ENCODE data around the gene LRBA.
"Not testable (repeated sequence)": the region's sequence is repeated elsewhere in the genome, so short reads cannot be mapped to it uniquely, and the experiment has no call there.

LRBA gene

DNA sequence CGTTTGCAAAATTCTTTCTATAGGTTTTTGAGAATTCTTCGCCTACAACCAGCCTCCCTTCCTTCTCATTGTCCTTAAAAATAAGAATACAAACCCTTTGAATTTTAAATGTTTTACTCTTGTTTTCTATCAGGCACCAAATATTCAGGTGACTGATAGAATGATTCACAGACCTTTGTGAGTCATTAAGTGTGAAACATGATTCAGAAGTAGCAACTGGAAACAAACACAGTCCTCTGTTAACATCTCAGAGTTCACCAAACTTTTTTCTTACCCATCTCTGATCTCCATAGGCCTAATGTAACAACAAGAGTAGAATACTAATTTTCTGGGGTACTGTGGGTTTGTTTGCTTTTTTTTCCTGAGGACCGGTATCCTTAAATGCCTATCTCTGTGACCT lies 496.5 kb downstream of the LRBA start:
- FAIRE-seq (no peak), DNase-seq (ENCODE audit: insufficient read length, low spot score) (no peak)
- TF ChIP-seq TAF1 (IDR thresholded peaks at IDR 0.05; ENCODE audit: low read depth, low read length) (no peak), SPI1 (IDR thresholded peaks at IDR 0.05; ENCODE audit: low read depth, low read length) (no peak), PAX5 (IDR thresholded peaks at IDR 0.05; ENCODE audit: insufficient read depth, low read length, severe bottlenecking) (no peak), POLR2AphosphoS5 (IDR thresholded peaks at IDR 0.05; ENCODE audit: low read depth, low read length) (no peak), POLR2A (IDR thresholded peaks at IDR 0.05; ENCODE audit: low read depth, low read length) (no peak), POU2F2 (IDR thresholded peaks at IDR 0.05; ENCODE audit: low read depth, low read length) (no peak)

DNA sequence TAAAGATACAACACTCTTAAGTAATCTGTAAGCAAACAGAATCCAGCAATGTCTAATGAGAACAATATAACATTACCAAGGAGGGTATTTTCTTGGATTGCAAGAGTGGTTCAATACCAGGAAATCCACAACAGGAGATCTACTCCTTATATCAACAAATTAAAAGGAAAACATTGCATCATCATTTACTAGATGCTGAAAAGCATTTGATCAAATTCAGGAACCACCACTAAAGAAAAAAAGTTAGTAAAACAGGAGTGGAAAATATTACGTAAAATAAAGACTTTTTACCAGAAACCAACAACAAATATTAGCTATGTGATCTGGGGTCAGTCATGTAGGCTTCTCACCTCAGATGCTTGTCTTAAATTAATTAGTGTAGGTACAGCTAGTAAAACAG lies 499.9 kb downstream of the LRBA start:
- FAIRE-seq (no peak), DNase-seq (ENCODE audit: insufficient read length, low spot score) (no peak)
- TF ChIP-seq TAF1 (IDR thresholded peaks at IDR 0.05; ENCODE audit: low read depth, low read length) (no peak), PAX5 (IDR thresholded peaks at IDR 0.05; ENCODE audit: insufficient read depth, low read length, severe bottlenecking) (no peak), SPI1 (IDR thresholded peaks at IDR 0.05; ENCODE audit: low read depth, low read length) (no peak), POLR2A (IDR thresholded peaks at IDR 0.05; ENCODE audit: low read depth, low read length) (no peak), POU2F2 (IDR thresholded peaks at IDR 0.05; ENCODE audit: low read depth, low read length) (no peak), POLR2AphosphoS5 (IDR thresholded peaks at IDR 0.05; ENCODE audit: low read depth, low read length) (no peak)

DNA sequence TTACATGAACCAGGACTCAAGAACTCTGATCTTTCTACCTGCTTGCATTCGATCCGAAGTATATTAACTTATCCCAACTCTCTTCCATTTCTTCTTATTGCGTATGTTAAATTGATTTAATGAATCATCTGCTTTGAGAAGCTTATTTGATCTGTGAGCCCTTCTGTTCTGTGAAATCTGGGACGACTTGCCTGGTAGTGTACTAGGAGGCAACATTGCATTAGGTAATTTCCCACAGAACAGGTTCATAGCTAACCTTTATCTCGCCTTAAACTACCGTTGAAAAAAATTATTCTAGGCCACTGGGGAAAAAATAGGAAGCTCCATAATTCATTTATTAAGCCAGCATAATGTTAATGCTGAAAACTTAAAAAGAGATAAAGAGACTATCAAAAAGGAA lies 500.4 kb downstream of the LRBA start:
- DNase-seq (ENCODE audit: insufficient read length, low spot score) (no peak), FAIRE-seq (no peak)
- TF ChIP-seq PAX5 (IDR thresholded peaks at IDR 0.05; ENCODE audit: insufficient read depth, low read length, severe bottlenecking) (no peak), SPI1 (IDR thresholded peaks at IDR 0.05; ENCODE audit: low read depth, low read length) (no peak), POU2F2 (IDR thresholded peaks at IDR 0.05; ENCODE audit: low read depth, low read length) (no peak), POLR2AphosphoS5 (IDR thresholded peaks at IDR 0.05; ENCODE audit: low read depth, low read length) (no peak), POLR2A (IDR thresholded peaks at IDR 0.05; ENCODE audit: low read depth, low read length) (no peak), TAF1 (IDR thresholded peaks at IDR 0.05; ENCODE audit: low read depth, low read length) (no peak)

- no peak for FAIRE-seq
- no peak for DNase-seq (ENCODE audit: insufficient read length, low spot score)
Measured at GRCh38 chr4:150510176-150510865, 504.8 kb downstream of the LRBA start.

GRCh38 chr4:150507656-150508055 lies 507.4 kb downstream of the LRBA start:
- not testable (repeated sequence) for FAIRE-seq; DNase-seq (ENCODE audit: insufficient read length, low spot score)

More at GRCh38 chr4:150510176-150510865, 504.8 kb downstream of the LRBA start:
- no peak for TF ChIP-seq POU2F2 (IDR thresholded peaks at IDR 0.05; ENCODE audit: low read depth, low read length)
- no peak for TF ChIP-seq POLR2AphosphoS5 (IDR thresholded peaks at IDR 0.05; ENCODE audit: low read depth, low read length)
- no peak for TF ChIP-seq TAF1 (IDR thresholded peaks at IDR 0.05; ENCODE audit: low read depth, low read length)
- TF ChIP-seq SPI1 (IDR thresholded peaks at IDR 0.05; ENCODE audit: low read depth, low read length), result no peak
- TF ChIP-seq POLR2A (IDR thresholded peaks at IDR 0.05; ENCODE audit: low read depth, low read length), result no peak
- TF ChIP-seq PAX5 (IDR thresholded peaks at IDR 0.05; ENCODE audit: insufficient read depth, low read length, severe bottlenecking), result no peak

DNA sequence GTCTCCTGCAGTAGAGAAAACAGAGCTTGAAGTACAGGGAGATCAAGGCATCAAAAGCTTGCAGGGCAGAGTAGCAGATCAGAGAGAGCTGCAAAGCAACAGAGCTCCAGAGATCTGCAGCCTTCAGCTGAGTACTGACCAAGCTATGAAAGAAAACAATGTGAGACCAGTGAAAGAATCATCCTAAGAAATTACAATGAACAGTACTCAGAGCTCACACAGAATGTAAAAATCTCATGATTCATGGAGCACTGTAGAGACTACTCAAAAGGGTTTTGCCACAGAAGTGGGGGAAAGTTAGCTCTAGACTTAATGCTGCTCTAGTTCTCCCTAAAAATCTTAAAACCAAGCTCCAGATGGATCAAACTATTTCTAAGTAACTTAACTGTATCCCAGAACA lies 513.1 kb downstream of the LRBA start:
- no peak for FAIRE-seq
- DNase-seq (ENCODE audit: insufficient read length, low spot score), result no peak
- TF ChIP-seq PAX5 (IDR thresholded peaks at IDR 0.05; ENCODE audit: insufficient read depth, low read length, severe bottlenecking) (no peak), POU2F2 (IDR thresholded peaks at IDR 0.05; ENCODE audit: low read depth, low read length) (no peak), TAF1 (IDR thresholded peaks at IDR 0.05; ENCODE audit: low read depth, low read length) (no peak), POLR2AphosphoS5 (IDR thresholded peaks at IDR 0.05; ENCODE audit: low read depth, low read length) (no peak), POLR2A (IDR thresholded peaks at IDR 0.05; ENCODE audit: low read depth, low read length) (no peak), SPI1 (IDR thresholded peaks at IDR 0.05; ENCODE audit: low read depth, low read length) (no peak)

GRCh38 chr4:150501009-150501727 lies 513.9 kb downstream of the LRBA start:
- TF ChIP-seq POU2F2 (IDR thresholded peaks at IDR 0.05; ENCODE audit: low read depth, low read length) (no peak), PAX5 (IDR thresholded peaks at IDR 0.05; ENCODE audit: insufficient read depth, low read length, severe bottlenecking) (no peak), POLR2A (IDR thresholded peaks at IDR 0.05; ENCODE audit: low read depth, low read length) (no peak), POLR2AphosphoS5 (IDR thresholded peaks at IDR 0.05; ENCODE audit: low read depth, low read length) (no peak), SPI1 (IDR thresholded peaks at IDR 0.05; ENCODE audit: low read depth, low read length) (no peak), TAF1 (IDR thresholded peaks at IDR 0.05; ENCODE audit: low read depth, low read length) (no peak)
- no peak for FAIRE-seq
- DNase-seq (ENCODE audit: insufficient read length, low spot score), result no peak

DNA sequence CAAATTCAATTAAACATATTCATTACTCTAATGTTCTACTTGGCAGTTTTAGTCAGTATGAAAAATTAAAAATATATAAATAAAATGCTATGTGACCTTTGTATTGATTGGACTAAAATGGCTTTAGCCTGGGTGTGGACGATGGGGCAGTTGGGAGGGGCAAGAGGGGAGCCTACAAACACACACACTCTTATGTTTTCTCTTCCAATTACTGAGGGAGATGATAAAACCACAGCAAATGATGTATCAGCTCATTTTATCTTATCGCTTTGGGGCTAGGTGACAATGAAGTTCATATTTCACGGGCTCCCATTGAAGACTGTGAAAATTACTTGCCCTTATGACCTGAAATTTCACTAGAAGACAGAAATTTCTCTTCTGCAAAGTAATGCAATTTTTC lies 517.5 kb downstream of the LRBA start:
- FAIRE-seq (no peak), DNase-seq (ENCODE audit: insufficient read length, low spot score) (no peak)
- no peak for TF ChIP-seq POLR2A (IDR thresholded peaks at IDR 0.05; ENCODE audit: low read depth, low read length)

DNA sequence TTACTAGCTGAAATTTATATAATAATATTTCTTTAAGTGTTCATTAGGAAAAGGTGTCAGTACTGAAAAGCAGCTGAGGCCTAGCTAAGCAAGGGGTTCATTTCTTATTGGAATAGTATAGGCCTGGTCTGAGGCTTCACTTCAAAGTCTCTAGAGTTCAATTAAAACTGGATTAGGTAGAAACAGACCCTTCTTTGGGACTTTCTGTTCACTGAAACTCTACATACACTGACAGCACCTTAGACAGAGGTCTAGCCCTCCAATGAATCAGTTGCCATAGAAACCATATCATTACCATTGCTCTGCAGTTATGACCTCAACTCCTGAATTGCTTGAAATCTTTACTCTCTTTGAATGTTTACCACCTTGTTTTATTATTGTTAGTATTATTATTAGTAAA lies 519.5 kb downstream of the LRBA start:
- TF ChIP-seq PAX5 (IDR thresholded peaks at IDR 0.05; ENCODE audit: insufficient read depth, low read length, severe bottlenecking) (no peak), TAF1 (IDR thresholded peaks at IDR 0.05; ENCODE audit: low read depth, low read length) (no peak), POLR2AphosphoS5 (IDR thresholded peaks at IDR 0.05; ENCODE audit: low read depth, low read length) (no peak), POLR2A (IDR thresholded peaks at IDR 0.05; ENCODE audit: low read depth, low read length) (no peak), SPI1 (IDR thresholded peaks at IDR 0.05; ENCODE audit: low read depth, low read length) (no peak), POU2F2 (IDR thresholded peaks at IDR 0.05; ENCODE audit: low read depth, low read length) (no peak)
- DNase-seq (ENCODE audit: insufficient read length, low spot score) (no peak), FAIRE-seq (no peak)

DNA sequence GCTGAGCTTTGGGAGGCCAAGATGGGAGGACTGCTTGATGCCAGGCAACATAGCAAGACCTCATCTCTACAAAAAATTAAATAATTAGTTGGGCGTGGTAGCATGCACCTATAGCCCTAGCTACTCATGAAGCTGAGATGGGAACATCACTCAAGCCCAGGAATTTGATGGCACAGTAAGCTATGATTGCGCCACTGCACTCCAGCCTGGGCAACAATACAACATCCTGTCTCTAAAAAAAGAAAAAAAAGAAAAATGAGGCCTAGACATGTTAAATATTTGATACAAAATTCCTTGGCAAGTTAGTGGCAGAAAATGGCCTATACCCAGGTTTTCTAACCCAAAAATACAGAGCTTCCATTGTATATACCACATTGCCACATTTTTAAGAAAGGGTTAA lies 521.2 kb downstream of the LRBA start:
- DNase-seq (ENCODE audit: insufficient read length, low spot score) (no peak), FAIRE-seq (no peak)
- no peak for TF ChIP-seq PAX5 (IDR thresholded peaks at IDR 0.05; ENCODE audit: insufficient read depth, low read length, severe bottlenecking)
- TF ChIP-seq POU2F2 (IDR thresholded peaks at IDR 0.05; ENCODE audit: low read depth, low read length), result no peak
- TF ChIP-seq POLR2A (IDR thresholded peaks at IDR 0.05; ENCODE audit: low read depth, low read length), result no peak
- TF ChIP-seq POLR2AphosphoS5 (IDR thresholded peaks at IDR 0.05; ENCODE audit: low read depth, low read length), result no peak
- TF ChIP-seq TAF1 (IDR thresholded peaks at IDR 0.05; ENCODE audit: low read depth, low read length), result no peak
- TF ChIP-seq SPI1 (IDR thresholded peaks at IDR 0.05; ENCODE audit: low read depth, low read length), result no peak

Data from GM12891 (cell line).